A375 (cell line): ENCODE measurements around the gene ZNF280D. TPM values are rescaled to one million over a fixed set of nuclear protein-coding genes. Genes with fewer than 3 reads are reported as not detected.

Source experiments
- small RNA-seq: library from RNA; depleted of rRNA; stranded (forward); fragments of <200 nt; gene quantifications from one replicate; pipeline ENCODE3, GENCODE V24; 2014
- total RNA-seq: library from RNA; depleted of rRNA; stranded (reverse); fragments of >200 nt; shearing (Covaris generic); gene quantifications from 2 replicates; pipeline ENCODE4 v1.2.3, GENCODE V29; 2014; rRNA removed

Gene ZNF280D
- total RNA-seq: 8.5 and 19.5 TPM in 2 replicates

GRCh38 chr15:56733136-56734012 is at the start of gene ZNF280D:
TSS of gene ZNF280D (minus strand) at chr15:56733509. CDS start at chr15:56707109, 26,400 bp downstream.

Small RNAs within 50 kb of the gene (small RNA-seq; reads per million reads assigned to genes)
- not detected for gene RF00019

Other genes with a start within 250 kb of the ZNF280D start
- gene TCF12, start 185.1 kb upstream of the ZNF280D start, total RNA-seq: 217 and 221 TPM in 2 replicates